ENCODE data around the gene IL16. TPM values are rescaled to one million over a fixed set of nuclear protein-coding genes. Genes with fewer than 3 reads are reported as not detected.
A peak's percentile ranks its signal among the peaks of the same experiment; 100 is the strongest.

IL16 gene
- polyA plus RNA-seq, 1 donor from 2014 or later = not detected

GRCh38 chr15:81323944-81324881 is 127.5 kb downstream of the IL16 start, which contains the start of gene STARD5:
Gene STARD5 (minus strand): TSS chr15:81324141. CDS start chr15:81324099, 42 bp downstream.
- H3K27ac ChIP-seq (ENCODE audit: low read length) = no peak within 1 kb of the TSS
- no peaks in the 10 kb centered on the region for H4K20me1 ChIP-seq (ENCODE audit: insufficient read depth)
- H3K9me2 ChIP-seq (ENCODE audit: insufficient read depth, low read length) = no peaks in the 10 kb centered on the region
- peak within 1 kb of the TSS; percentile 8 for H3K4me2 ChIP-seq (ENCODE audit: low read length)
- TF ChIP-seq MXI1 (conservative IDR thresholded peaks at IDR 0.05; ENCODE audit: poor library complexity, severe bottlenecking) (peak; percentile 72), SMC3 (conservative IDR thresholded peaks at IDR 0.05; ENCODE audit: poor library complexity) (peak; percentile 12), CTCF (IDR thresholded peaks at IDR 0.05; ENCODE audit: poor library complexity, severe bottlenecking) (peak; percentile 47), EZH2 (IDR thresholded peaks at IDR 0.05; ENCODE audit: borderline replicate concordance, insufficient read depth, low read length, poor library complexity, severe bottlenecking) (no peak), RAD21 (conservative IDR thresholded peaks at IDR 0.05) (peak; percentile 10), EP300 (conservative IDR thresholded peaks at IDR 0.05; ENCODE audit: poor library complexity, severe bottlenecking) (peak; percentile 13), TAF1 (IDR thresholded peaks at IDR 0.05; ENCODE audit: low read depth) (peak; percentile 74), POLR2AphosphoS5 (IDR thresholded peaks at IDR 0.05) (peak; percentile 20)
- TF ChIP-seq, protein P1, sequence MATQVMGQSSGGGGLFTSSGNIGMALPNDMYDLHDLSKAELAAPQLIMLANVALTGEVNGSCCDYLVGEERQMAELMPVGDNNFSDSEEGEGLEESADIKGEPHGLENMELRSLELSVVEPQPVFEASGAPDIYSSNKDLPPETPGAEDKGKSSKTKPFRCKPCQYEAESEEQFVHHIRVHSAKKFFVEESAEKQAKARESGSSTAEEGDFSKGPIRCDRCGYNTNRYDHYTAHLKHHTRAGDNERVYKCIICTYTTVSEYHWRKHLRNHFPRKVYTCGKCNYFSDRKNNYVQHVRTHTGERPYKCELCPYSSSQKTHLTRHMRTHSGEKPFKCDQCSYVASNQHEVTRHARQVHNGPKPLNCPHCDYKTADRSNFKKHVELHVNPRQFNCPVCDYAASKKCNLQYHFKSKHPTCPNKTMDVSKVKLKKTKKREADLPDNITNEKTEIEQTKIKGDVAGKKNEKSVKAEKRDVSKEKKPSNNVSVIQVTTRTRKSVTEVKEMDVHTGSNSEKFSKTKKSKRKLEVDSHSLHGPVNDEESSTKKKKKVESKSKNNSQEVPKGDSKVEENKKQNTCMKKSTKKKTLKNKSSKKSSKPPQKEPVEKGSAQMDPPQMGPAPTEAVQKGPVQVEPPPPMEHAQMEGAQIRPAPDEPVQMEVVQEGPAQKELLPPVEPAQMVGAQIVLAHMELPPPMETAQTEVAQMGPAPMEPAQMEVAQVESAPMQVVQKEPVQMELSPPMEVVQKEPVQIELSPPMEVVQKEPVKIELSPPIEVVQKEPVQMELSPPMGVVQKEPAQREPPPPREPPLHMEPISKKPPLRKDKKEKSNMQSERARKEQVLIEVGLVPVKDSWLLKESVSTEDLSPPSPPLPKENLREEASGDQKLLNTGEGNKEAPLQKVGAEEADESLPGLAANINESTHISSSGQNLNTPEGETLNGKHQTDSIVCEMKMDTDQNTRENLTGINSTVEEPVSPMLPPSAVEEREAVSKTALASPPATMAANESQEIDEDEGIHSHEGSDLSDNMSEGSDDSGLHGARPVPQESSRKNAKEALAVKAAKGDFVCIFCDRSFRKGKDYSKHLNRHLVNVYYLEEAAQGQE (IDR thresholded peaks at IDR 0.05; ENCODE audit: borderline replicate concordance) = peak; percentile 78
- no peaks in the 10 kb centered on the region for H3K27me3 ChIP-seq (ENCODE audit: insufficient read depth, low read depth, low read length)
- no peaks in the 10 kb centered on the region for H3K79me2 ChIP-seq (replicated peaks; ENCODE audit: insufficient read depth, low read length)
- H3K4me3 ChIP-seq (ENCODE audit: low read length) = peak within 1 kb of the TSS; percentile 94
- H3K9ac ChIP-seq (ENCODE audit: low read length) = peak within 1 kb of the TSS; percentile 66
- no peaks in the 10 kb centered on the region for H3K36me3 ChIP-seq (ENCODE audit: insufficient read depth, low read length)
- no peaks in the 10 kb centered on the region for H3K9me3 ChIP-seq (ENCODE audit: low read length)
- H2AFZ ChIP-seq (ENCODE audit: low read depth, low read length) = peak within 1 kb of the TSS; percentile 82
- H3F3A ChIP-seq (ENCODE audit: insufficient read depth, low read length, poor library complexity, severe bottlenecking) = no peaks in the 10 kb centered on the region

DNA sequence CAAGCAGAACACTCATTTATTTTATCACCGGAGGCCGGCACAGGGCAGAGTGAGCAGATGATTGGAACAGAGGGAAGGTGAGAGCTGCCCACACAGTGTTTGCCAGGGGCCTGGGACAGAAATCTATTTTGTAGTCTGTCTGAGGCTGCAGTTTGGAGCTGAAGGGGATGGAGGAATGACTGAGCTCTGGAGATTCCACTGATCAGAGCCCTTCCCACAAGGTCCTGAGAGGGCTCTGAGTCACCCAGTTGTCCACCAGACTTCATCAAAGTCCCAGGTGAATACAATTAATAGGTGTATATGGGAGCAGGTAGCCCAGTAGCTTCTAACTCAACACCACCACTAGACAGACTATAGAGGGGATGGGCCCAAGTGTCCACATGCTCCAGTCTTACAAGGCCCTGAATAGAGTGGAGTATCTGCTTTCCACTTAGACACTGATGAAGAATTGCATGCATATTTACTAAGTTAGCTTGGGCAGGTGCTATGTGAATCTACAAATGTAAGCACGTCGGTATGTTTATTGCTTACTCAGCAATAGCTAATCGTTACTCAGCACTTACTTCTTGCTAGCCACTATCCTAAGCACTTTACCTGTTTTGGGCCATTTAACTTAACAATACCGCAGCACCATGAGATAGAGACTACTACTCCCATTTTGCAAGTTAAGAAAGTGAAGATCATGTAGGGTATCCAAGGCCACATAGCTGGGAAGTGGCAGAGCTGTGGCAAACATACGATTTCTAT is 130.0 kb downstream of the IL16 start:
- Histone ChIP-seq H3K36me3 (ENCODE audit: insufficient read depth, low read length) (no peaks in the 10 kb centered on the region), H3K27me3 (ENCODE audit: insufficient read depth, low read depth, low read length) (no peaks in the 10 kb centered on the region), H3F3A (ENCODE audit: insufficient read depth, low read length, poor library complexity, severe bottlenecking) (no peaks in the 10 kb centered on the region), H3K9me3 (ENCODE audit: low read length) (no peaks in the 10 kb centered on the region), H3K79me2 (replicated peaks; ENCODE audit: insufficient read depth, low read length) (no peaks in the 10 kb centered on the region), H3K9me2 (ENCODE audit: insufficient read depth, low read length) (no peaks in the 10 kb centered on the region), H3K9ac (ENCODE audit: low read length) (no peak overlapping the region), H2AFZ (ENCODE audit: low read depth, low read length) (no peak overlapping the region), H3K27ac (ENCODE audit: low read length) (no peak overlapping the region), H3K4me2 (ENCODE audit: low read length) (no peak overlapping the region), H3K4me3 (ENCODE audit: low read length) (no peak overlapping the region), H4K20me1 (ENCODE audit: insufficient read depth) (no peaks in the 10 kb centered on the region)
- TF ChIP-seq EZH2 (IDR thresholded peaks at IDR 0.05; ENCODE audit: borderline replicate concordance, insufficient read depth, low read length, poor library complexity, severe bottlenecking) (no peak), MXI1 (conservative IDR thresholded peaks at IDR 0.05; ENCODE audit: poor library complexity, severe bottlenecking) (no peak), TAF1 (IDR thresholded peaks at IDR 0.05; ENCODE audit: low read depth) (no peak), SMC3 (conservative IDR thresholded peaks at IDR 0.05; ENCODE audit: poor library complexity) (no peak), CTCF (IDR thresholded peaks at IDR 0.05; ENCODE audit: poor library complexity, severe bottlenecking) (no peak), RAD21 (conservative IDR thresholded peaks at IDR 0.05) (no peak), POLR2AphosphoS5 (IDR thresholded peaks at IDR 0.05) (no peak), EP300 (conservative IDR thresholded peaks at IDR 0.05; ENCODE audit: poor library complexity, severe bottlenecking) (no peak)
- TF ChIP-seq, protein P1 (IDR thresholded peaks at IDR 0.05; ENCODE audit: borderline replicate concordance) = no peak

All from neural cell (in vitro differentiated cells).